IMR-90 (cell line): Measurements from ENCODE around the gene LSG1. TPM values are rescaled to one million over a fixed set of nuclear protein-coding genes. Genes with fewer than 3 reads are reported as not detected.

ENCODE experiments used
- ATAC-seq: fragments of 200-7000 bp; cut with Tn5 transposase; 2 replicates; pipeline ENCODE4 v1.9.1; 2020; ENCODE audit warnings: low read depth, mild to moderate bottlenecking, moderate library complexity
- BruUV-seq: library from RNA; stranded (reverse); fragments of 400-500 nt; replicated peaks from 2 replicates; lab custom pipeline; 2021; lab: Mats Ljungman, UMichigan
- CTCF ChIA-PET: fragments of 300-600 bp; formaldehyde crosslinking; extraction: SDS; loops from one replicate; lab custom pipeline; 2021; ENCODE audit warnings: antibody characterized with exemption; lab: Yijun Ruan, JAX
- POLR2A ChIA-PET: fragments of 300-600 bp; sonication (Branson Sonifier 250); formaldehyde crosslinking; loops from one replicate; lab custom pipeline; 2022; ENCODE audit warnings: antibody characterized with exemption; ENCODE audit not compliant: unreplicated experiment; lab: Charles Lee
- DNase-seq: peaks from one replicate; pipeline ENCODE4 v3.0.0; 2013
- H2AFZ ChIP-seq: replicated peaks from 2 replicates; pipeline ENCODE3; 2013; ENCODE audit warnings: low read length, mild to moderate bottlenecking; ENCODE audit not compliant: poor library complexity
- H2AK5ac ChIP-seq: 2 replicates; pipeline ENCODE4 v1.6.1; 2013; ENCODE audit warnings: low read depth, low read length, inconsistent platforms
- H2AK9ac ChIP-seq: replicated peaks from 2 replicates; pipeline ENCODE3; 2013; ENCODE audit warnings: mild to moderate bottlenecking, low read depth, low read length, moderate library complexity; ENCODE audit not compliant: poor library complexity
- H2BK120ac ChIP-seq: 2 replicates; pipeline ENCODE4 v1.6.1; 2013; ENCODE audit warnings: low read depth, low read length, inconsistent platforms
- H2BK15ac ChIP-seq: 3 replicates; pipeline ENCODE4 v1.6.1; 2013; ENCODE audit warnings: low read depth, low read length, inconsistent platforms
- H2BK20ac ChIP-seq: 2 replicates; pipeline ENCODE4 v1.6.1; 2013; ENCODE audit warnings: low read depth, mild to moderate bottlenecking, inconsistent platforms, low read length, moderate library complexity
- H2BK5ac ChIP-seq: 2 replicates; pipeline ENCODE4 v1.6.1; 2013; ENCODE audit warnings: mild to moderate bottlenecking, low read depth, low read length, inconsistent platforms; ENCODE audit not compliant: poor library complexity, severe bottlenecking
- H3K14ac ChIP-seq: replicated peaks from 2 replicates; pipeline ENCODE4 v1.6.1; 2013; ENCODE audit warnings: low read depth, low read length, inconsistent platforms
- H3K18ac ChIP-seq: 2 replicates; pipeline ENCODE4 v1.6.1; 2013; ENCODE audit warnings: low read depth, low read length, control low read depth
- H3K23ac ChIP-seq: 2 replicates; pipeline ENCODE4 v1.6.1; 2013; ENCODE audit warnings: low read depth, low read length, inconsistent platforms
- H3K27ac ChIP-seq: 2 replicates; pipeline ENCODE4 v1.5.1; 2013; ENCODE audit warnings: mild to moderate bottlenecking, control low read depth, low read length; ENCODE audit not compliant: insufficient read depth
- H3K27me3 ChIP-seq: 2 replicates; pipeline ENCODE4 v1.6.1; 2013; ENCODE audit warnings: low read length; ENCODE audit not compliant: control insufficient read depth, insufficient read depth
- H3K36me3 ChIP-seq: 2 replicates; pipeline ENCODE4 v1.6.1; 2013; ENCODE audit warnings: low read length, mixed read lengths; ENCODE audit not compliant: control insufficient read depth, insufficient read depth
- H3K4ac ChIP-seq: 2 replicates; pipeline ENCODE4 v1.6.1; 2013; ENCODE audit warnings: low read depth, low read length, inconsistent platforms
- H3K4me1 ChIP-seq: 2 replicates; pipeline ENCODE4 v1.6.1; 2013; ENCODE audit warnings: low read length, mixed read lengths; ENCODE audit not compliant: control insufficient read depth, insufficient read depth
- H3K4me2 ChIP-seq: 2 replicates; pipeline ENCODE4 v1.6.1; 2013; ENCODE audit warnings: low read depth, mild to moderate bottlenecking, control low read depth, low read length, moderate library complexity
- H3K4me3 ChIP-seq: 2 replicates; pipeline ENCODE4 v1.5.1; 2013; ENCODE audit warnings: low read depth, mild to moderate bottlenecking, control low read depth, low read length, moderate library complexity; ENCODE audit not compliant: insufficient read depth
- H3K56ac ChIP-seq: 2 replicates; pipeline ENCODE4 v1.6.1; 2013; ENCODE audit warnings: low read length, inconsistent platforms; ENCODE audit not compliant: insufficient read depth; ENCODE audit errors: extremely low read depth
- H3K79me1 ChIP-seq, 2 experiments: 2 replicates each; pipeline ENCODE4 v1.6.1; 2013; ENCODE audit warnings: low read length in 2 of 2, inconsistent platforms in 1 of 2, low read depth in 1 of 2
- H3K9ac ChIP-seq: 2 replicates; pipeline ENCODE4 v1.6.1; 2013; ENCODE audit warnings: low read depth, low read length, control low read depth
- H3K9me1 ChIP-seq: 2 replicates; pipeline ENCODE4 v1.6.1; 2013; ENCODE audit warnings: low read length, inconsistent platforms; ENCODE audit not compliant: insufficient read depth
- H3K9me3 ChIP-seq: 2 replicates; pipeline ENCODE4 v1.6.1; 2013; ENCODE audit warnings: low read length; ENCODE audit not compliant: control insufficient read depth, insufficient read depth
- H4K20me1 ChIP-seq: 2 replicates; pipeline ENCODE4 v1.6.1; 2013; ENCODE audit warnings: low read length, inconsistent platforms; ENCODE audit not compliant: insufficient read depth
- H4K5ac ChIP-seq: 2 replicates; pipeline ENCODE4 v1.6.1; 2013; ENCODE audit warnings: mild to moderate bottlenecking, low read depth, low read length, control low read depth
- H4K8ac ChIP-seq, 2 experiments: 2 replicates each; pipeline ENCODE4 v1.6.1; 2013; ENCODE audit warnings: low read depth in 2 of 2, low read length in 2 of 2, control low read depth in 1 of 2, inconsistent platforms in 1 of 2
- H4K91ac ChIP-seq: 2 replicates; pipeline ENCODE4 v1.6.1; 2013; ENCODE audit warnings: low read depth, low read length, inconsistent platforms; ENCODE audit not compliant: insufficient read depth
- CEBPB ChIP-seq: IDR thresholded peaks from 2 replicates; pipeline ENCODE4 v1.6.1; 2012; ENCODE audit warnings: low read depth, low read length, improper control_type of control experiment
- CHD1 ChIP-seq: IDR thresholded peaks from 2 replicates; pipeline ENCODE4 v1.6.1; 2012; ENCODE audit warnings: low read depth, low read length, improper control_type of control experiment
- CTCF ChIP-seq: conservative IDR thresholded peaks from 2 replicates; pipeline ENCODE4 v1.5.1; 2012; ENCODE audit warnings: mild to moderate bottlenecking, low read depth, low read length, improper control_type of control experiment
- ELK1 ChIP-seq: fragments of 150-350 bp; IDR thresholded peaks from 2 replicates; pipeline ENCODE4 v1.6.1; 2016; ENCODE audit warnings: low read depth, mild to moderate bottlenecking, low read length, moderate library complexity, borderline replicate concordance
- MAFK ChIP-seq: IDR thresholded peaks from 2 replicates; pipeline ENCODE4 v1.6.1; 2012; ENCODE audit warnings: low read depth, low read length, improper control_type of control experiment
- MAZ ChIP-seq: IDR thresholded peaks from 2 replicates; pipeline ENCODE4 v1.6.1; 2012; ENCODE audit warnings: low read depth, mild to moderate bottlenecking, low read length, improper control_type of control experiment, moderate library complexity, borderline replicate concordance
- MXI1 ChIP-seq: IDR thresholded peaks from 2 replicates; pipeline ENCODE4 v1.6.1; 2012; ENCODE audit warnings: low read depth, mild to moderate bottlenecking, low read length, moderate library complexity, borderline replicate concordance
- NFE2L2 ChIP-seq: fragments of 150-350 bp; IDR thresholded peaks from 2 replicates; pipeline ENCODE4 v1.6.1; 2016; ENCODE audit warnings: low read depth, mild to moderate bottlenecking, low read length
- RAD21 ChIP-seq: IDR thresholded peaks from 2 replicates; pipeline ENCODE4 v1.6.1; 2012; ENCODE audit warnings: low read length, improper control_type of control experiment
- RFX5 ChIP-seq: IDR thresholded peaks from 2 replicates; pipeline ENCODE4 v1.8.0; 2012; ENCODE audit warnings: low read depth, mild to moderate bottlenecking, low read length, moderate library complexity
- SMC3 ChIP-seq: fragments of 150-350 bp; IDR thresholded peaks from 2 replicates; pipeline ENCODE4 v1.6.1; 2016; ENCODE audit warnings: low read depth, mild to moderate bottlenecking, antibody characterized with exemption, low read length, moderate library complexity
- WGBS, 2 experiments: methylation state at CpG; one replicate each; pipeline versions ENCODE4 v1.1.5 to v1.1.7; 2013; ENCODE audit warnings: missing lambda C conversion rate in 2 of 2; ENCODE audit not compliant: insufficient read length in 1 of 2; ENCODE audit errors: extremely low coverage in 2 of 2; 5-methylcytosine and 5-hydroxymethylcytosine counted together
- dilution Hi-C: fragments of 300-500 bp; cut with HindIII; formaldehyde crosslinking; loops from one replicate; pipeline ENCODE4 v1.14.3; 2018; ENCODE audit warnings: low sequenced_read_pairs; ENCODE audit not compliant: unreplicated experiment
- in situ Hi-C: fragments of 300-500 bp; cut with MboI; formaldehyde crosslinking; loops from 3 replicates; pipeline ENCODE4 v1.14.3; 2019; ENCODE audit warnings: low sequenced_read_pairs, inconsistent platforms, mixed read lengths
- intact Hi-C: fragments of 100-400 bp; cut with micrococcal nuclease; formaldehyde crosslinking; loops from 2 replicates; pipeline ENCODE4 v1.10.0; 2022
- polyA plus RNA-seq, 3 experiments: library from polyadenylated mRNA; depleted of rRNA; stranded (reverse); fragments of >200 nt; gene quantifications; 2 replicates each; pipeline ENCODE4 v1.2.3, GENCODE V29; 2012; ENCODE audit warnings: low replicate concordance in 1 of 3
- total RNA-seq: library from RNA; depleted of rRNA; stranded (reverse); fragments of >200 nt; gene quantifications from 2 replicates; pipeline ENCODE4 v1.2.3, GENCODE V29; 2012
- TF ChIP-seq, protein P1 (sequence below): fragments of 150-350 bp; IDR thresholded peaks from 2 replicates; pipeline ENCODE4 v1.6.1; 2017; ENCODE audit warnings: mild to moderate bottlenecking, antibody characterized with exemption, low read length, low read depth

LSG1 gene
- total and polyA plus RNA-seq, 2 of the 4 experiments (the other 2 are of a cell fraction), result 26.8 to 45.2 TPM

GRCh38 chr3:194685718-194686413, 13.9 kb upstream of the LSG1 start, which contains the start of gene FAM43A:
Gene FAM43A (plus strand): TSS chr3:194685883. CDS start chr3:194686827, 944 bp downstream.
- no peaks in the 10 kb centered on the region for H3K9me3 ChIP-seq
- peak within 1 kb of the TSS; percentile 95 for H3K4me2 ChIP-seq
- peak within 1 kb of the TSS; percentile 84 for H3K23ac ChIP-seq
- ChIA-PET POLR2A (interaction anchor here (0.5 kb wide), 1 partner anchor 369 kb away, joined by 8 read pairs; no protein-coding TSS in a partner anchor), CTCF (interaction anchor here (1.1 to 2.5 kb wide), 5 partner anchors 13 to 575 kb away, joined by 3 to 9 read pairs (median 7); partner anchors contain the start of gene LSG1)
- peaks cover 17% of the 10 kb centered on the region for H3K4me1 ChIP-seq
- H3K18ac ChIP-seq, result no peak within 1 kb of the TSS; the same call in 1 of the 2 replicates
- H2AK5ac ChIP-seq, result peak within 1 kb of the TSS; percentile 30; the same call in 1 of the 2 replicates
- 0 out of 2 replicates have a peak within 1 kb of the TSS, but pooled peaks have one; percentile 6 for H3K4ac ChIP-seq
- no peak within 1 kb of the TSS for H4K5ac ChIP-seq
- no peak within 1 kb of the TSS for H2BK120ac ChIP-seq
- H3K4me3 ChIP-seq, result peak within 1 kb of the TSS; percentile 61
- H2BK5ac ChIP-seq, result no peak within 1 kb of the TSS
- 0 out of 2 replicates have a peak, but pooled peaks cover 6% of the 10 kb centered on the region for H3K9me1 ChIP-seq
- 1% methylated on average over 39 of the region's 70 CpGs; no CpG with 5 or more reads in 1 of the 2 experiments for WGBS, 2 experiments
- H2BK20ac ChIP-seq, result no peak within 1 kb of the TSS
- 0 out of 2 replicates have a peak within 1 kb of the TSS, but pooled peaks have one; percentile 17 for H4K91ac ChIP-seq
- peaks cover 14% of the 10 kb centered on the region; the same call in 1 of the 2 replicates for H3K36me3 ChIP-seq
- peak within 1 kb of the TSS; percentile 43 for H3K27ac ChIP-seq
- no peak within 1 kb of the TSS; a peak in 1 of 4 replicates for H4K8ac ChIP-seq
- ATAC-seq (peak; percentile 77), DNase-seq (peak; percentile 95)
- no peak within 1 kb of the TSS; the same call in 2 of the 3 replicates for H2BK15ac ChIP-seq
- dilution Hi-C loops (no loop called here), in situ Hi-C loops (no loop called here), intact Hi-C loops (loop anchor here (2.0 to 5.0 kb wide), 4 partner anchors 171 to 469 kb away; no protein-coding TSS in a partner anchor)
- peak within 1 kb of the TSS; percentile 59 for H3K9ac ChIP-seq
- H3K56ac ChIP-seq, result 0 out of 2 replicates have a peak within 1 kb of the TSS, but pooled peaks have one; percentile 2
- H2AFZ ChIP-seq, result peak within 1 kb of the TSS; percentile 93
- H2AK9ac ChIP-seq, result peak within 1 kb of the TSS; percentile 86
- peak within 1 kb of the TSS; percentile 81 for H3K14ac ChIP-seq
- TSS peak; percentile 75 for BruUV-seq
- H3K27me3 ChIP-seq, result no peaks in the 10 kb centered on the region
- H3K79me1 ChIP-seq, result peaks cover 0 to 19% of the 10 kb centered on the region in 2 experiments; a peak in 2 of 4 replicates
- peaks cover 33% of the 10 kb centered on the region for H4K20me1 ChIP-seq
- TF ChIP-seq ELK1 (no peak), RAD21 (peak; percentile 10; the same call in 1 of the 2 replicates), CEBPB (peak; percentile 25; the same call in 1 of the 2 replicates), CTCF (peak; percentile 29; the same call in 1 of the 2 replicates), SMC3 (peak; percentile 36; the same call in 1 of the 2 replicates), RFX5 (no peak), MAFK (no peak), CHD1 (peak; percentile 94; the same call in 1 of the 2 replicates), MXI1 (peak; percentile 66; the same call in 1 of the 2 replicates), NFE2L2 (no peak), MAZ (peak; percentile 77)
- TF ChIP-seq, protein P1, sequence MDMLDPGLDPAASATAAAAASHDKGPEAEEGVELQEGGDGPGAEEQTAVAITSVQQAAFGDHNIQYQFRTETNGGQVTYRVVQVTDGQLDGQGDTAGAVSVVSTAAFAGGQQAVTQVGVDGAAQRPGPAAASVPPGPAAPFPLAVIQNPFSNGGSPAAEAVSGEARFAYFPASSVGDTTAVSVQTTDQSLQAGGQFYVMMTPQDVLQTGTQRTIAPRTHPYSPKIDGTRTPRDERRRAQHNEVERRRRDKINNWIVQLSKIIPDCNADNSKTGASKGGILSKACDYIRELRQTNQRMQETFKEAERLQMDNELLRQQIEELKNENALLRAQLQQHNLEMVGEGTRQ, result no peak
